Activated T-cell treated with anti-CD3 and anti-CD28 coated beads, Interleukin-2, amount 50 U/mL, for 1 hour (primary cell): ENCODE data around the gene SCFD2.
"Not testable (repeated sequence)": the region's sequence is repeated elsewhere in the genome, so short reads cannot be mapped to it uniquely, and the experiment has no call there.

Source experiments
- DNase-seq: peaks from one replicate; pipeline ENCODE4 v3.0.0-alpha.2; 2020

The SCFD2 gene

DNA sequence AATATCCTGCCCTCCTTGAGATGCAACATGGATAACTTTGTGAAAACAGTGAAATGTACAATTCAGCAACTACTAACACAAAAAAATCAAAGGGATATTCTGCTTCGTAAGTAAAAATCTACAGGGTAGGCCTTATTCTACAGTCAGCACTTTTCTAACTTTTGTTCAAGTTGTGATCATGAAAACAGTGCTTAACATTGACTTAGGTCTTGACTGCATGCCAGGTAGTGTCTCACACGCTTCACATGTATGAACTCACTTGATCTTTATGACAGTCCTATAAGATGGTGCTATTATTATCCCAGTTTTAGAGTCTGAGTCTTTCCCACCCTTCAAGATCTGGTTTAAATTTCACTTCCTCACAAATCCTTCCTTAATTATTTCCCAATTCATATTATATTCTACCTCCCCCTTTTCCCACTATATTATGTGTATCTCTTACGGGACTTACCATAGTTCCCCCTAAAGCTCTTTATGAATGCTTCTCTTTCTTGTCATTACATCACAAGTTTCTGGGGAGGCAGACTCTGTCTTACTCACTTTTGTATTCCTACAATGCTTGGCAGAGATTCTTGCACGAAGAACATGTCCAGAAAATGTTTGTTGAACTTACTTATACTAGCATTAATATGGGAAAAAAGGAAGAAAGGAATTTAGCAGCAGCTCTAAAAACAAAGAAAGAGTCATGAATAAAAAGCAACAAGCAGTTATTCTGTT is 179.8 kb downstream of the SCFD2 start:
- no peak for DNase-seq

DNA sequence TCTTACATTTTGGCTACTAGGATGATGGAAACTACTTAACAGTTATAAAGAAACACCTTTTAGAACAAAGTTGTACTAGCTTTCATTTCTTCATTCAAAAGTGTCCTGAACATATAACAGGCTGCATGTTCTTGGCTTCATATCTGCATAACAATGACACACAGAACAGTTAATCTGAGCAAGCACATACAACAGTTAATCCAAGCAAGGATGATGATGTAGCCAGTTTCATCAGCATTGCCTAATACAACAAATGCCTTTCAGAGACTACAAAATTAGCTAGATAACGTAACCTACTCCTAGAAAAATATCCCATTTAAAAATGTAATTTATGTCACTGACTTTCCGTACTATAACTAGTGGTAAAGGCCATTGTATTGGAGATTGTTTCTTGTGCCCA is 182.1 kb downstream of the SCFD2 start:
- no peak for DNase-seq

DNA sequence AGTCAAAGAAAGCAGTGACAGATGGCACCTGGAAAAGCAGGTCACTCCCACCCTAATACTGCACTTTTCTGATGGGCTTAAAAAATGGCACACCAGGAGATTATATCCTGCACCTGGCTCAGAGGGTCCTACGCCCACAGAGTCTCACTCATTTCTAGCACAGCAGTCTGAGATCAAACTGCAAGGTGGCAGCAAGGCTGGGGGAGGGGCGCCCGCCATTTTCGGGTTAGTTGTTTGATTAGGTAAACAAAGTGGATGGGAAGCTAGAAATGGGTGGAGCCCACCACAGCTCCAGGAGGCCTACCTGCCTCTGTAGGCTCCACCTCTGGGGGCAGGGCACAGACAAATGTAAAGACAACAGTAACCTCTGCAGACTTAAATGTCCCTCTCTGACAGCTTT is 188.1 kb downstream of the SCFD2 start:
- DNase-seq = not testable (repeated sequence)

- no peak for DNase-seq
These were observed 190.2 kb downstream of the SCFD2 start for GRCh38 chr4:53175640-53176039.

DNA sequence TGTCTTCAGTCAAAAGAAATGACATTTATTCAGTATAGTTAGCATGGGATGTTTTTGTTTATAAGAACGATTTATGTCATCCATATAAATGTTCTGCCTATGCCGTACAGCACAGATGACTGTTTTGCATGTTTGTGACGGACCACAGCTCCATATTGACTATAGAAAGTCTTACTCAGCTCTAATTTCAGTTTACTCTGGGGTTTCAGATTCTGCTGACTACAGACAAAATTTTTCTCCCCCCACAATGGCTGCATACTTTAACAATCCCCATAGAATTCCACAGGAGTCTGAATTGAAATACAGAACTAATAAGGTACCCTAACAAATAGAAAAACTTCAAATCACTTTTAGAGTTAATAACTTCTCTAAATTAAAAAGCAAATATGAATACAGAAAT is 191.0 kb downstream of the SCFD2 start:
- no peak for DNase-seq

GRCh38 chr4:53173576-53173975 is 192.3 kb downstream of the SCFD2 start:
- DNase-seq = no peak

DNA sequence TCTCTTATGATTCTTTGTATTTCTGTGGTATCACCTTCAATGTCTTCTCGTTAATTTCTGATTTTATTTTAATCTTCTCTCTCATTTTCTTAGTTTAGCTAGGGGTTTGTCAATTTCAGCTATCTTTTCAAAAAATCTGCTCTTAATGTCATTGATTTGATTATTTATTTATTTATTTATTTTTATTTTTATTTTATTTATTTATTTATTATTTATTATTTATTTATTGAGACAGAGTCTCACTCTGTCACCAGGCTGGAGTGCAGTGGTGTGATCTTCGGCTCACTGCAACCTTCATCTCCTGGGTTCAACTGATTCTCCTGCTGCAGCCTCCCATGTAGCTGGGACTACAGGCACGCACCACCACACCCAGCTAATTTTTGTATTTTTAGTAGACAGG is 194.1 kb downstream of the SCFD2 start:
- DNase-seq = no peak

GRCh38 chr4:53169695-53170617 is 195.9 kb downstream of the SCFD2 start:
- DNase-seq = no peak

DNA sequence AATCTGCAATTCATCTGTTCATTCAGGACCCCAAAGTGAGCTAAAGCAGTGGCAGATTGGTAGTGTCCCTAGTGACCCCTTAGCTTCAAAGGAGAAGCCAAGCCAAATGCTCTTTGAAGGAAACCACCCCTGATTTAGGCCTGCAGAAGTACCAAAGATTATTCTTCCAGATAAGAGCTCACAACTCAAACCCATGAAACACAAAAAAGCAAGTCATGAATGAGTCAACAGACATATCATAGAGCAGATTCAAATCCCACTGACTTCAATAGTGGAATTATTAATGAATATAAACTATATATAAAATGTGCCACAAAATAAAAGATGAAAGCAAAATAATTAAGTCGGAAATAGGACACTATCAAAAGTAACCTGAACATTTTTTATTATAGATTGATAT is 197.6 kb downstream of the SCFD2 start:
- no peak for DNase-seq

DNA sequence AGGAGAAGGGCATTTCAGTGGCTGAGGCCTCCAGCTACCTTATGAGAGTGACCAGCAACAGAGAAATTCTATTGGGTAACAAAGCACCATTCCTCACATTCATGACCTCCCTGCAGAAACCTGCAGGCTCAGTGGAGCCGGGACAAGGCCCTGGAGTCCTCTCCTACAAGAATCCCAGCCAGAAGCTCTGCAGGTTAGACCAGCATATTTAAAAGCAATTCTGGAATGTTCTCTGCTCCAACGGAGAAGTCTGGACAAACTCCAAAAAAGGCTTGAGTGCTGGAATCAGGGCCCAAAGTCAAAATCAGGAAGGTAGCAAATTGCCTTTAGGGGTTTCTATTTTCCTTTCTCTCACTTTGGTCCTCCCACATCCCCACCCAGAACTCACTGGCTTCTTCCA is 202.9 kb downstream of the SCFD2 start:
- DNase-seq = no peak

- no peak for DNase-seq
These were observed 204.0 kb downstream of the SCFD2 start for GRCh38 chr4:53161787-53162433.

DNA sequence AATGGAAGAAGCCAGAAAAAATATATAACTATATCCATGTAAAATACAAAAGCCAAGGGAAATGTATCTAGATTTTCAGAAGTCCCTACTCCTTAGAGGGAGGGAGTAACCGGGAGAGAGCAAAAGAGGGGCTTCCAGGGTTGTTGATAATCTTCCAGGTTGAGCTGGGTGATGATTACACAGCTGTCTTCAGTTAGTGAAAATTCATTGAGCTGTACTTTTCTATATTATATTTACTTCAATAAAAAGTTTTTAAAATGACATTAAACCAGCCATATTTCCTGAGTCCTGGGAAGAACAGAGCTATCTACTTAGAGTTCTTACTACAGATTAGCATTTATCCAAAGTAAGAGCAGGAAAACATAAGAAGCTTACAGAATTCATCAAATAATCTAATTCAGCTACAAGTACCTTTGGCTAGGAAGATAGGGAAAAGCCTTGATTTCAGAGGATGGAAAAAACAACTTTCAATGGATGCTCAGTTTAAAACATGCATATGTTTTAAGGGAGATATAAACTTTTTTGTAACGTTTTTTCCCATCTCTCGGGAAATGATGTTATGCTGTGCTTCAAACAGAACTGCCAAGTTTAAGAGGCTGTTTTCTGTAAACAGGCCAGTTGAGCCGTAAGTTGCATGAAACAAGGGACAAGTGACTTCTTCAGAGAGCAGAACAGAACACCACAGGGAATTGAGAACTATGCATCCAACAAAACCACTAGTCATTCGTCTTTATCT is 204.6 kb downstream of the SCFD2 start:
- no peak for DNase-seq

DNA sequence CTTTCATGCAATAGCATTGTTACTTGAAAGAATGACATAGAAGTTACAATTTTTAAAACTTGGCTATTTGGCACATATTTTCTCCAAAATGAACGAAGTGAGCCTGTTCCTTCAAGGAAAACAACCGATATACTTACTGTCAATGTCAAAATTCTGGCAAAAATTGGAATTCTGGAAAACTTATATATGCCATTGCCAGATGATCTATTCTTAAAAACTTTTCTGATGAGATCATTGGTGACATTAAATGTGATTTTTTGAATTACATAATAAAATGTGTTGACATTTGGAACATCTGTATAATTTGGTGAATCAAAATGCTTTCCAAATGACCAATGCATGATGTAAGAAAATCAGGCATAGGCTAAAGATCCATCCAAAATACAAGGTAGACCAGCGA is 209.0 kb downstream of the SCFD2 start:
- DNase-seq = no peak

GRCh38 chr4:53152467-53152866 is 213.4 kb downstream of the SCFD2 start:
- DNase-seq = no peak

GRCh38 chr4:53151489-53151788 is 214.4 kb downstream of the SCFD2 start:
- no peak for DNase-seq

- DNase-seq = no peak
These were observed 215.0 kb downstream of the SCFD2 start for GRCh38 chr4:53150631-53151488.

GRCh38 chr4:53147711-53148110 is 218.2 kb downstream of the SCFD2 start:
- DNase-seq = no peak

- no peak for DNase-seq
These were observed 218.7 kb downstream of the SCFD2 start for GRCh38 chr4:53147197-53147596.

- no peak for DNase-seq
These were observed 224.6 kb downstream of the SCFD2 start for GRCh38 chr4:53141308-53141707.

- DNase-seq = not testable (repeated sequence)
These were observed 226.6 kb downstream of the SCFD2 start for GRCh38 chr4:53139256-53139655.

DNA sequence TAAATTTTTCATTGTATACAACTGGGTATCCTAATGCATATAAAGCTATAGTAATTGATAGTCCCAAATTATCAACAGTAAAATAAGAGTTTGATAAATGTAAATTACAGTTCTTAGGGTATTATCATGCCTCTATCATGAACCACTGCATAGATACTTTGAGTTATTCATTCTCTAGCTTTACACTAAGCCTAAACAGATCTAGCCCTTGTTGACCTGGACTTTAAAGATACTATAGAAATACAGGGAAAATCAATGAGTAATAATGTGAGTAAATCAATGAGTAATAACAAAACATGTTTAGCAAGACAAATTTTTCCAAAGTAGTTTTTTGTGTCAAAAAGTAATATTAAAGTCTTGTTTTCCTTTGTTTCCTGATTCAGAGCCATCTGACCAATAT is 228.4 kb downstream of the SCFD2 start:
- no peak for DNase-seq

GRCh38 chr4:53136954-53137353 is 228.9 kb downstream of the SCFD2 start:
- DNase-seq = no peak
